ENCODE results near the gene ASPHD2.

Gene ASPHD2

DNA sequence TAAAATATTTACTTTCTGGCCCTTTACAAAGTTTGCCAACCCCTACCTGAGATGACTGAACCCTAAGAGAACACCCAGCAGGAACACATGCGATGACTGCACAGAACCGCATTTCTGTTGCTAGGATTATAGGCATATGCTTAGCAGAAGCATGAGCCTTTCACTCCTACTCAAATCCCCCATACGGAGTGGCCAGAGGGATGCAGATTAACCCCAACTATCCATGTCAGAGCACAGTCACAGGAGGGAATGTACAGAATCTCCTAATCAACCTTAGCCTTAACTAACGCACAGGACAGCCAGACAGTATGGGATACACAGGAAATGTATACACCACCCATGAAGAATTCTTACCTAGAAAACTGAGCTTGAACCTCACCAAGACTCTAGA is 48.3 kb downstream of the ASPHD2 start:
- no peak for DNase-seq

DNA sequence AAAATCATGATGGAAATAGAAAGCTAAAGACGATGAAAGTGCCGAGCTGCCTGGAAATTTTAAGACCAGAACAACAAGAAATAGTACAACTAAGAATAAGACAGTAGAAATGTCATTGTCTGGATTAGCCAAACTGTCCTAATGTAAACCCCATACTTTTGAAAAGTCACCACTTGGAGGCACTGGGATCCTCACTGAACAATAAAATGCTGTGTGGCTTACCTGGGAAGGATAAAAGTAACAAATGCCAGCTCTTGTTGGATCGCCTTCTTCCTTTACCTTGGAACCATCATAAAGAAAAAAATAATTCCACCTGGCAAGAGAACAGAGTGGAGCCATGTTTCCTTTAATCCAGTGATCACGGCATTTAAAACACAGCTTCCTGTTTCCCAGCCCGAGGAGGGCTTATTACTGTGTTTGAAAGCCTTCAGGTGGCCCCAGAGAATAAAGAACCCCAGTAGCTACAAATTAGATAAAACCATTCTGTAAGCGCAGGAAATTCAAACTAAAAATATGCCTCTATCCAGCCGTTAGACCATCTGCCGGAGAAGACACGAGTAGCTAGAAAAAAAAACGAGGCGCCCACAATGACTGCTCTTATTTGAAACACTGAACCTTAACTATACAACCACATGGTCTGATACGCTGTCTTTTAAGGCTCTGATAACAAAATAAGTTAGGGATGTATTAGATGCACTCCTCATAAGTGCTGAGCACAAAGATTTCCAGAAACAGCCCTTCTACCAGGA is 50.2 kb downstream of the ASPHD2 start:
- no peak for DNase-seq

DNA sequence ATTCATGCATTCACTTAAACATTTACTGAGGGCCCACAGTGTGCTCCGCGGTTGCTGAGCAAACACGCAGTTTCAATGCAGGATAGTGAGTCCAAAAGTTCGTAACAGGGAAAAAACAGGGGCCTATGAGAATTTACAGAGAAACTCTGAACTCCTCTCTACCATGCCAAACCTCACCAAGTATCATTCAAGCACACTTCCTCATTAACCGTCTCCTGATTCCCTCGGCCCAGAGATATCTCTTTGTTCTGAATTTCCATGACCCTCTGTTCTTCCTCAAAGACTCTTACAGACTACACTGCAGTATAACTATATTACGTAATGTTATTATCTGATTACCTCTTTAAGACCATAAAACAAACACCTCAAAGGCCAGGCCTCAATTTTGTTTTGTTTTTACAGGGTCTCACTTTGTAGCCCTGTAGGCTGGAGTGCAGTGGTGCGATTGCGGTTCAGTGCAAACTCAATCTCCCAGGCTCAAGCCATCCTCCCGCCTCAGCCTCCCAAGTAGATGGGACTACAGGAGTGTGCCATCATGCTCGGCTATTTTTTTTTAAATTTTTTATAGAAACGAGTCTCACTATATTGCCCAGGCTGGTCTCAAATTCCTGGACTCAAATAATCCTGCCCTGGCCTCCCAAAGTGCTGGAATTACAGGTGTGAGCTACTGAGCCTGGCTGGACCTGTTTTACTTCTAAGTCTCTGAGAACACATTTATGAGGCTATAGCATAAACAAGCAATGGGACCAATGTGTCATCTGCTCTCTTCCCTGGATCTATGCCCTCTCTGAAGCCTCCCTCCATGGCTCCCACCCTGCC is 50.9 kb downstream of the ASPHD2 start:
- no peak for DNase-seq

DNA sequence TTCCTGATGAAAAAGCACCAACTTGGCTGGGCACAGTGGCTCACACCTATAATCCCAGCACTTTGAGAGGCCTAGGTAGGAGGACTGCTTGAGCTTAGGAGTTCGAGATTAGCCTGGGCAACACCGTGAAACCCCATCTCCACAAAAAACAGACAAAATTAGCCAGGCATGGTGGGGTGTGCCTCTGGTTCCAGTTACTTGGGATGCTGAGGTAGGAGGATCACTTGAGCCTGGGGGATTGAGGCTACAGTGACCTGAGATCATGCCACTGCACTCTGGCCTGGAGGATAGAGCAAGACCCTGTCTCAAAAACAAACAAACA is 51.5 kb downstream of the ASPHD2 start:
- no peak for DNase-seq

DNA sequence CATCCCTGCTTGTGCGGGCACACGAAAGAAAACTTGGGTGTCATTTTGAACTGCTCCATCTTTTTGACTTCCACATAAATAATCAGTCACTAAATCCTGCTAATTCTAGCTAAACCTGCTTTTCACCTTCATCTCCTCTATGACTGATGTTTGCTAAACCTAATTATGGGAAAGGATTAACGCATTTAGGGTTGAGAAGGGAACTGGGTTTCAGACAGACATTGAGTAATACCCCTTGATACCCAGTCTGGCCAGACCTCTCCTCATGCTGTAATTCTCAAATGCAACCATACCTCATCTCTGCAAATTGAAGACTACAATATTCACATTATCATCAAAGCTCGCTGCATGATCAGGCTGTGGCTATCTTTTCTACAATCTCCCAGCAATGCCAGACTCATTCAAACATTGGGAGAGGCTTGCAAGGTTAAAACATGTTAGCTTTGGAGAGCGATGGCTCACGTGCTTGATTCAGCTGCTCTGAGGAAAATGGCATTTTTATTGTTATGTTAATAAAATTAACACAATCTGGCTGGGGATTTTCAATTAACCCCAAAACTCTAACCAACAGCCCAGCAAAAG is 52.1 kb downstream of the ASPHD2 start:
- DNase-seq, result no peak

DNA sequence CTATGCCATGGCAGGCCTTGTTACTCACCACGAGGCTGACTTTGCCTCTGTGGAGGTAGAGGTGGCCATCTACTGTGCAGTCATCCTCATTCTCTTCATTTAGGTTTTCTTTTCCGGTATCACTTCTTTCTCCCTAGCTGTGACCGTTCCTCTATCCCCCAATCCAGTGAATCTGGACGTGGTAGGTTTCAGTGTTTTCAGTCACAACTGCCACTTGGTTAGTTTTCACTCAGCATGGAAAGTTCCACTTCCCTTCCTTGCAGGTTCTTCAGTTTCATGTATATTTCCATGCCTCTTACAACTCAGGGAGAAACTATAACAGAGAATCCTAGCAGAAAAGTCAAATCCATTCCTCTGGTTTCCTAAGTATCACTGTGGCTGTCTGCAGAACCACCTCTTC is 52.6 kb downstream of the ASPHD2 start:
- no peak for DNase-seq

DNA sequence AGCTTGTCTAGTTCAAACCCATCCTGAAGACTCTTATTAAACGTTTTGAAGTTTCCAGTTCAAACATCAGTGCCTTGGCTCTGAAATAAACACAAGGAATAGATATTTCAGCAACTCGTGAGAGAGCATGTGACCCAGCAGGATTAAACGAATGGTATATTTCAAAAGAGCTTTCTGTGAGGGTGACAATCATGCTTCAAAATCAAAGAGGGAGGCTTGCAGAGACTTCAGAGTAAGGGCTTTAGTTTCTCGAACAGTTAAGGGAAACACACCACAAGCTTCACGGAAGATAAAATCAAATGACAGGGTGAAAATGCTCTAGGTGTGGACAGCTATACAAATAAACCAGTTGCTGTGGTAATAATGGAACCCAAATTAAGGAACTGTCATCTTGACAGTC is 53.1 kb downstream of the ASPHD2 start:
- no peak for DNase-seq

DNA sequence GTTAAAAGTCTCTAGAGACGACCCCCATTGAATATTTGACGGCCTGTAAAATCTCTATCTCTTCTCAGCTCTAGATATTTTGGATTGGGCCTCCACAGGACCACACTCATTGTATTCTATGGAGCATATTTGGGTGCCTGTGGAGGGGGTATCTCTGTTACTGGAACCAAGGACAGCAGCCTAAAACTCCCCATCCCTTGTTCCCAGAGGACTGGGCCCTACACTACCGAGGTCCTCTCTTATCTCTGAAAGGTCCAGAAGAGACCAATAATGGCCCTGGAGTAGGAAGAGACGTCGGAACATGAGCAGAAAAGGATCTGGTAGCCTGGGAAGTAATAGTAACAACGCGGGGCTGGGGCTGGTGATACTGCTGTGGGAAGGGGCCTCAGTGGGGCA is 54.0 kb downstream of the ASPHD2 start:
- no peak for DNase-seq

DNA sequence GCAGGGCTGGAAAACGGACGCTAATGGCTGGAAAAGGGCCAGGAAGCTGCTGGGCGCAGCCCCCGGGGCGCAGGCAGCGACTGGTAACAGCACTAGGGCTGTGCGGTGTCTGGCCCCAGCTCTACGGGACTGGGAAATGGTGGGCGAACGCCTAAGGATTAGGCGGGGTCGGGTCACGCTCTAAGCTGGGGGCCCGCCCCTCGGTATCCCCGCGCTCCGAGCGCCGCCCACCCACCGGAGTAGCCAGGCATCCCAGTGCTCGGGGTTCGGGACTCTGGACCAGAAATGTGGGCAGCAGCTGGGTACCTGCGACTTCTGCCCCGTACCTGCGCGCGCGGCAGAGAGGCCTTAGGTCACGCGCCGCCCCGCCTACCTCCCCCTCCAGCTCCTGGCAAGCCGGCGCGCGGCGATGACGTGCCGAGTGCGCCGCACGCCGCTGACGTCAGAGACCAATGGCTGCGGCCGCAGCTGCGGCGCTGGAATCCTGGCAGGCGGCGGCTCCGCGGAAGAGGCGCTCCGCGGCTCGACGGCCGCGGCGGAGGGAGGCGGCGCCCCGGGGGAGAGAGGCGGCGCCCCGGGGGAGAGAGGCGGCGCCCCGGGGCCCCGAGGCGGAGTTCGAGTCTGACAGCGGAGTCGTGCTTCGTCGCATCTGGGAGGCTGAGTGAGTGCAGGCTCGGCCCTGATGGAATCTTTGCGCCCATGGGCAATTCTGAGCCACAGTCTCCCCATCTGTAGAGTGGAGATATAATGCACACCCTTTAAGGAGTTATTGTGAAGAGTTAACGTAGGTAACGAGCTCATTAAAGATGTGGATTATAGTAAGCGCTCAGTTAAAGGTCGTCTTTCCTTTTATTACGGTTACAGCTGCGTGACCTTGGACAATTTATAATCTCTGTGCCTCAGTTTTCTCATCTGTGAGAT is 54.6 kb downstream of the ASPHD2 start, which contains the start of the genes HPS4 and SRRD:
Gene HPS4 (minus strand): TSS at position 345 of the 921 bp plus-strand sequence. CDS start 2,021 bp downstream, outside the sequence.
Gene SRRD (plus strand): TSS at position 439 of the 921 bp plus-strand sequence. CDS start 14 bp downstream, at position 453.
- peak; percentile 97 for DNase-seq

DNA sequence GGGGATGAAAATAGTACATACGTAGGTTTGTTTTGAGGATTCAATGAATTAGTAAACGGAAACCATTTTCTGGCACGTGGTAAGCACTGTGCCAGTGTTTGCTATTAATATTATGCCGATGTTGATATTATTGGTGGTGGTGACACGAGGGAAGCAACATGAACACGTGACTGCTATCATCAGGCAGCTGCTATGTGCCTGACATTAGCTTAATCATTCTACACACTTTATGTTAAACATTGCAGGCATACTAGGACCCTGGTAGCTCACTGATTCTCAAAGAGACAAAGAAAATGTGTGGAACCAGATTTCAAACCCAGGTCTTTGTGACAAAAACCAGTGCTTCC is 55.3 kb downstream of the ASPHD2 start:
- DNase-seq, result no peak

DNA sequence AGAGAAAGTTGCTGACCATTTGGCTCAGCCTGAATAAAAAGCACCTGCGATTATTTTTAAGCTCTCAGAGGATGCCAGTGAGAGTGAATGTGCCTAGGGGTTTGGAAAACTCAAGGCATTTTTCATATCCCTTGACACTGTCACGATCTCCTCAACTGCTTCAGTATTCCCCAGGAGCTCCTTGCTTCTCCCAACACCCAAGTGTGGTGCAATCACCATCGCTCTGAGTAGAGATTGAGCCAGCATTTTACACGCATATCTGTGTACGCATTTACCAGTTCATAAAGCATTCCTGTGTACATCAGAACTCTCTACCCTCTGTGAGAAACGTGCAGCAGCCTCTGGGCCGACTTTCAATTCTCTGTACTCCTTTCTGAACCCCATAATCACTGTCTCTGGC is 56.0 kb downstream of the ASPHD2 start:
- DNase-seq, result no peak

DNA sequence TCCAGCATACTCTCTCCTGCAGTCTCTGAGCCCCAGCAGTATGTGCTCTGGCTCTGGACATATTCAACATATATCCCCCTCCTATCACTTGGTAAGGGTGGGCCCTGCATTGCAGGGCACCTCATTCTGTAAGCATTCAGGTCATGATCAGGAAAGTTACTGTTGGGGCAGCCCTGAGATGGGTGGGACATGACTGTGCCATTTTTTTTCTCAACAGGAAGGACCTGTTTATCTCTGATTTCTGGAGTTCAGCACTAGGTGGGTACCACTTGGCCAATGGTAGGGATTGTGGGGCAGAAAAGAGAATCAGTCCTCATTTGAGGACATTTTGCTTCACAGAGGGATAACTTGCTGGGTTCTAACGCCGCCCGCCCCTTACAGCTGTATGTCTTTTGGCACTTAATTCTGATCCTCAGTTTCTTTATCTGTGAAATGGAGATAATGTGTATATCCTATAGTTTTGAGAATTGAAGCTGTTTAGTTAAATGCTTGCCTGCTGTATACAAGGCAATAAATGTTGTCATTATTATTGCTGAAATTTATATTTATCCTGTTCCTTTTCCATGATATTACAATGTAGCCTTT is 56.8 kb downstream of the ASPHD2 start:
- no peak for DNase-seq

DNA sequence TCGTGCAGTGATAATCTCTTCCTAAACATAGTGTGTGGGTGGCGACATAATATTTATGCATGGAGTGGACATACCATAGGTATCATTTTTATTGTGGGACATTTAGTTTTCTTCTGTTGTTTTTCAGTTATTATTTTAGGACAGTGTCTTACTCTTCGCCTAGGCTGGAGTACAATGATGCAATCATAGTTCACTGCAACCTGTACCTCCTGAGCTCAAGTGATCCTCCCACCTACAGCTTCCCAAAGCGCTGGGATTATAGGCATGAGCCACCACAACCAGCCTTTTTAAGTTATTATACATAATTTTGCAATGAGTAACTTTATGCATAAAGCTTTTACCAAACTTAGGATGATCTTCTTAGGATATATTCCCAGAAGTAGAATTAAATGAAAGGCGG is 57.3 kb downstream of the ASPHD2 start:
- no peak for DNase-seq

DNA sequence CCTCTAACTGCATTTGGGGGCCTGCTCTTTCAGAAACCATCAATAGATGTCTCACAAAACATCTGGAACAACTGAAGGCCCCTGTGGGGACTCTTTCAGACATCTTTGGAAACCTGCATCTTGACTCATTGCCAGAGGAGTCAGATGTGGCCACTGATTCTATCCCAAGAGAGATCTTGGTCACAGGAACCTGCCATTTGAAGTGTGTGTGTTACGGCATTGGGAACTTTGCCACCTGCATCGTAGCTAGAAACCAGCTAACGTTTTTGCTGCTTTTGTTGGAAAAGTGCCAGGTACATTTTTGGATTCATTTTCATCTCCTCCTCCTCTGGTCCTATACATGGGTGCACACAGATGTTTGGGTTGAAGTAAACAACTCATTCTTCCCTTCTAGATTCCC is 58.9 kb downstream of the ASPHD2 start:
- no peak for DNase-seq

DNA sequence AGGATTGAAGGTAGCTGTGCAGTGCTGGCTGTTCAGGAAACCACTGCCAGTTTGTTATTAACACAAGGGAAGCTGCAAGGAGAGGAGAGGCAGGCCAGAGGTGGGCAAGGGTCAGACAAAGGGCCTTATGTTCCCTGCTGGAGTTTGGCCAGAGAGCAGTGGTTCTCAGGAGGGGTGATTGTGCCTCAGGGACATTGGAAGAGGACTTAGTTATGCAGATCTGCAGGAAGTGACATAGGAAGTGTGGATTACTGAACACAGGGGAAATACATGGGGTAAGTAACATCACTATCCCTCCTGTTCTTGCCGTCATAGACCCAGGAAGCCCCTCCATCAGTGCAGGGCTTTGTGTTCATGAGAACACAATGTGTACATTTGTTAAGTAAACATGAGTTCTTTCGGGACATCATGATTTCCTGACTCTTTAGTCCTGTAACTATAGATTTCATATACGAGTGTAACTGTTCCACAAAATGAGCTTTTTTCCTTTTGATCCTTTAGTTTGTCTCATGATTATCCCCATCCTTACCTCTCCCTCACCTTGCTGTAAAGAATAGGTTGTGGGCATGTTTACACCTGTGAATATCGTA is 60.5 kb downstream of the ASPHD2 start:
- no peak for DNase-seq

DNA sequence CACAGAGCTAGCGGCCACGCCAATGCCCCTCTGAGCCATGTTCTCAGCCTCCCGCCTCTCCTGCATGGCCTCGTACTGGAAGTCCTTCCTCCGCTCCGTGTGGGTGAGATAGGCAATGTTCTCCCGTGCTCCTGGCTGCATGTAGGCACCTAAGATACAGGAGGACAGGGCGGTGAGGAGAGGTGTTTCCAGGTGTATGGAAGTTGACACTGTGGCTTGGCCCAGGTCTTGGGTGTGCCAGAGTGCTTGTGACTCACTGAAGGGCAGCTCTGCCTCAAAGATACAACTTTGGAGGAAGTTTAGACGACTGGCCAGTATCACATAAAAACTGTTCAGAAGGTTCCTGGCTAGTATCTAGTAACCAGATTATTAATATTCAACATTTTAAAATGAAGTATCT is 63.2 kb downstream of the ASPHD2 start:
- no peak for DNase-seq

DNA sequence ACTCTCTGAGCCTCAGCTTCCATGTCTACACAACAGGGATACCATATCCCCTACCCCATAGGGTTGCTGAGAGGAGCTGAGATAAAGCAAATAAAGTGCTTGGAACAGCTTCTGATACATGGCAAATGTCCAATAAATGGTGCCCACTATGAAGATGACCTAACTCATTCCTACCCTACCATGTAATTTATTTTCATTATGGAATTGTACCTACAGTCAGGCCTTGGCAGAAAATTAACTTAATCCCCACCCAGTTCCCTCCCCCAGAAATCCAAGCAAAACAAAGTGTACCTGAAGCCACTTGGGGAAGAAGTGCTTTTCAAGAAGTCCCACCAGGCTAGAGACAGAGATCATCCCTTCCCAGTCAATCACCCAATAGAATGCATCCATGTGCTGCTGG is 65.4 kb downstream of the ASPHD2 start:
- DNase-seq, result no peak
